PFSK-1 (cell line): ENCODE measurements around the gene TNFRSF4.

Experiments used
- FOXP2 ChIP-seq: optimal IDR thresholded peaks from 2 replicates; pipeline ENCODE3; 2011; ENCODE audit warnings: borderline replicate concordance, control low read depth, inconsistent platforms; ENCODE audit not compliant: insufficient read depth; ENCODE audit errors: extremely low read length, extremely low read depth
- POLR2AphosphoS5 ChIP-seq: IDR thresholded peaks from 2 replicates; pipeline ENCODE4 v1.6.1; 2012; ENCODE audit warnings: low read depth, mild to moderate bottlenecking, control low read depth, low read length, moderate library complexity
- SIN3A ChIP-seq: IDR thresholded peaks from 2 replicates; pipeline ENCODE4 v1.6.1; 2012; ENCODE audit warnings: mild to moderate bottlenecking, low read length, moderate library complexity, borderline replicate concordance; ENCODE audit not compliant: insufficient read depth
- TAF1 ChIP-seq: IDR thresholded peaks from 2 replicates; pipeline ENCODE4 v1.6.1; 2012; ENCODE audit warnings: low read length, control low read depth, borderline replicate concordance; ENCODE audit not compliant: insufficient read depth
- TF ChIP-seq, protein P1 (sequence below), 2 experiments: IDR thresholded peaks; 2 replicates each; pipeline versions ENCODE4 v1.6.1 to v1.8.0; 2011 to 2012; ENCODE audit warnings: low read depth in 2 of 2, low read length in 2 of 2, control low read depth in 1 of 2, inconsistent platforms in 1 of 2, mild to moderate bottlenecking in 1 of 2, moderate library complexity in 1 of 2; ENCODE audit not compliant: insufficient read depth in 1 of 2

The TNFRSF4 gene

DNA sequence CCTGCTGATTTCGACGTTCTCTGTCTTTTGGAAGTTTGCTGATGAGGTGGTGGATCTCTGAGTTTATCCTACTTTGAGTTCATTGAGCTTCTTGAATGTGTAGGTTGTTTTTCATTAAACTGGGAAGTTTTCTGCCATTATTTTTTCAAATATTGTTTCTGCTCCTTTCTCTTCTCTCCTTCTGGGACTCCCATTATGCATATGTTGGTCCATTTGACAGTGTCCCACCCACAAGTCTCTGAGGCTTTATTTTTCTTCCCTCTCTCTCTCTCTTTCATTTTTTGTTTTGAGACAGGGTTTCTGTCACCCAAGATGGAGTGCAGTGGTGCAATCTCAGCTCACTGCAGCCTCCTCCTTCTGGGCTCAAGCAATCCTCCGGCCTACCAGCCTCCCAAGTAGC is 19.2 kb downstream of the TNFRSF4 start:
- TF ChIP-seq SIN3A: no peak
- TF ChIP-seq FOXP2: no peak
- no peak for TF ChIP-seq TAF1
- TF ChIP-seq POLR2AphosphoS5: no peak
- TF ChIP-seq, protein P1, sequence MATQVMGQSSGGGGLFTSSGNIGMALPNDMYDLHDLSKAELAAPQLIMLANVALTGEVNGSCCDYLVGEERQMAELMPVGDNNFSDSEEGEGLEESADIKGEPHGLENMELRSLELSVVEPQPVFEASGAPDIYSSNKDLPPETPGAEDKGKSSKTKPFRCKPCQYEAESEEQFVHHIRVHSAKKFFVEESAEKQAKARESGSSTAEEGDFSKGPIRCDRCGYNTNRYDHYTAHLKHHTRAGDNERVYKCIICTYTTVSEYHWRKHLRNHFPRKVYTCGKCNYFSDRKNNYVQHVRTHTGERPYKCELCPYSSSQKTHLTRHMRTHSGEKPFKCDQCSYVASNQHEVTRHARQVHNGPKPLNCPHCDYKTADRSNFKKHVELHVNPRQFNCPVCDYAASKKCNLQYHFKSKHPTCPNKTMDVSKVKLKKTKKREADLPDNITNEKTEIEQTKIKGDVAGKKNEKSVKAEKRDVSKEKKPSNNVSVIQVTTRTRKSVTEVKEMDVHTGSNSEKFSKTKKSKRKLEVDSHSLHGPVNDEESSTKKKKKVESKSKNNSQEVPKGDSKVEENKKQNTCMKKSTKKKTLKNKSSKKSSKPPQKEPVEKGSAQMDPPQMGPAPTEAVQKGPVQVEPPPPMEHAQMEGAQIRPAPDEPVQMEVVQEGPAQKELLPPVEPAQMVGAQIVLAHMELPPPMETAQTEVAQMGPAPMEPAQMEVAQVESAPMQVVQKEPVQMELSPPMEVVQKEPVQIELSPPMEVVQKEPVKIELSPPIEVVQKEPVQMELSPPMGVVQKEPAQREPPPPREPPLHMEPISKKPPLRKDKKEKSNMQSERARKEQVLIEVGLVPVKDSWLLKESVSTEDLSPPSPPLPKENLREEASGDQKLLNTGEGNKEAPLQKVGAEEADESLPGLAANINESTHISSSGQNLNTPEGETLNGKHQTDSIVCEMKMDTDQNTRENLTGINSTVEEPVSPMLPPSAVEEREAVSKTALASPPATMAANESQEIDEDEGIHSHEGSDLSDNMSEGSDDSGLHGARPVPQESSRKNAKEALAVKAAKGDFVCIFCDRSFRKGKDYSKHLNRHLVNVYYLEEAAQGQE (IDR thresholded peaks at IDR 0.05; ENCODE audit: insufficient read depth in 1 of 2, low read depth in 2 of 2, low read length in 2 of 2): no peak

- TF ChIP-seq SIN3A: no peak
- TF ChIP-seq TAF1: no peak
- TF ChIP-seq FOXP2: no peak
- TF ChIP-seq, protein P1 (IDR thresholded peaks at IDR 0.05; ENCODE audit: insufficient read depth in 1 of 2, low read depth in 2 of 2, low read length in 2 of 2): no peak
Observed at GRCh38 chr1:1191734-1192133, 22.2 kb downstream of the TNFRSF4 start.

DNA sequence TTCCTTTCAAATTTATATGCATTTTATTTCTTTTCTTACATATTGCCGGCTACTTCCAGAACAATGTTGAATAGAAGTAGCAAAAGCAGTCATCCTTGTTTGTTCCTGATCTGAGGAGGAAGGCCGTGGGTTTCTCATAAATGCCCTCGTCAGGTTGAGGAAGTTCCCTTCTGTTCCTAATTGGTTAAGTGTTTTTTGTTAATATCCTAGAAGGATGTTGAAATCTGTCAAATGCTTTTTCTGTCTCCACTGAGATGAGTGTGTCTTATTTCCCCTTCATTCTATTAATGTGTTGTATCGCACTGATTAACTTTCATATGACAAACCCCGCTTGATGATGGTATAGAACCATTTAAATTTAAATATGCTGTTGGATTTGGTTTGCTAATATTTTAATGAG is 24.8 kb downstream of the TNFRSF4 start:
- TF ChIP-seq, protein P1 (IDR thresholded peaks at IDR 0.05; ENCODE audit: insufficient read depth in 1 of 2, low read depth in 2 of 2, low read length in 2 of 2): no peak
- no peak for TF ChIP-seq FOXP2
- TF ChIP-seq SIN3A: no peak
- TF ChIP-seq POLR2AphosphoS5: no peak
- no peak for TF ChIP-seq TAF1

GRCh38 chr1:1187938-1188337 is 26.0 kb downstream of the TNFRSF4 start:
- TF ChIP-seq, protein P1 (IDR thresholded peaks at IDR 0.05; ENCODE audit: insufficient read depth in 1 of 2, low read depth in 2 of 2, low read length in 2 of 2): no peak
- TF ChIP-seq TAF1: no peak
- TF ChIP-seq SIN3A: no peak
- TF ChIP-seq POLR2AphosphoS5: no peak
- no peak for TF ChIP-seq FOXP2

- TF ChIP-seq FOXP2: no peak
- TF ChIP-seq TAF1: no peak
- TF ChIP-seq, protein P1 (IDR thresholded peaks at IDR 0.05; ENCODE audit: insufficient read depth in 1 of 2, low read depth in 2 of 2, low read length in 2 of 2): no peak
- no peak for TF ChIP-seq POLR2AphosphoS5
- TF ChIP-seq SIN3A: no peak
Observed at GRCh38 chr1:1185101-1185765, 28.7 kb downstream of the TNFRSF4 start.
